DOHH2 (cell line): Measurements from ENCODE around the gene UBE2A.
A peak's percentile ranks its signal among the peaks of the same experiment; 100 is the strongest.

Experiments
- H3F3A ChIP-seq: fragments of 200-600 bp; sonication (generic), shearing (Covaris generic); 2 replicates; pipeline ENCODE4 v1.6.0; 2016; ENCODE audit warnings: antibody characterized with exemption, mild to moderate bottlenecking; ENCODE audit not compliant: control insufficient read depth, insufficient read depth
- H3K27ac ChIP-seq: fragments of 200-600 bp; sonication (generic); 2 replicates; pipeline ENCODE4 v1.5.1; 2014; ENCODE audit warnings: low read depth, mild to moderate bottlenecking, low read length, moderate library complexity
- H3K27me3 ChIP-seq: fragments of 200-600 bp; sonication (generic); 2 replicates; pipeline ENCODE4 v1.6.1; 2014; ENCODE audit warnings: mild to moderate bottlenecking, low read length, mixed read lengths; ENCODE audit not compliant: control insufficient read depth
- H3K36me3 ChIP-seq: fragments of 200-600 bp; sonication (generic); 2 replicates; pipeline ENCODE4 v1.6.1; 2014; ENCODE audit warnings: mild to moderate bottlenecking, low read length, moderate library complexity, mixed read lengths; ENCODE audit not compliant: control insufficient read depth
- H3K4me1 ChIP-seq: fragments of 200-600 bp; sonication (generic); 2 replicates; pipeline ENCODE4 v1.6.1; 2014; ENCODE audit warnings: mild to moderate bottlenecking, low read length, mixed read lengths; ENCODE audit not compliant: control insufficient read depth
- H3K4me2 ChIP-seq: fragments of 200-600 bp; sonication (generic); 2 replicates; pipeline ENCODE4 v1.6.0; 2014; ENCODE audit warnings: mild to moderate bottlenecking, low read length, moderate library complexity
- H3K4me3 ChIP-seq: fragments of 200-600 bp; sonication (generic); 2 replicates; pipeline ENCODE4 v1.5.1; 2014; ENCODE audit warnings: mild to moderate bottlenecking, low read length, mixed read lengths
- H3K79me2 ChIP-seq: fragments of 200-600 bp; sonication (generic); 2 replicates; pipeline ENCODE4 v1.6.1; 2014; ENCODE audit warnings: mild to moderate bottlenecking, low read length, mixed read lengths; ENCODE audit not compliant: control insufficient read depth
- H3K9me2 ChIP-seq: fragments of 200-600 bp; sonication (generic); replicated peaks from 2 replicates; pipeline ENCODE4 v1.6.1; 2014; ENCODE audit warnings: mild to moderate bottlenecking, low read length, mixed read lengths; ENCODE audit not compliant: control insufficient read depth
- H3K9me3 ChIP-seq: fragments of 200-600 bp; sonication (generic); 2 replicates; pipeline ENCODE4 v1.6.1; 2014; ENCODE audit warnings: antibody characterized with exemption, low read length, mixed read lengths; ENCODE audit not compliant: control insufficient read depth, insufficient read depth
- H4K20me1 ChIP-seq: fragments of 200-600 bp; sonication (generic); 2 replicates; pipeline ENCODE4 v1.6.0; 2014; ENCODE audit warnings: low read depth, mild to moderate bottlenecking, antibody characterized with exemption, low read length, moderate library complexity; ENCODE audit not compliant: control insufficient read depth, insufficient read depth
- EZH2phosphoT487 ChIP-seq: fragments of 200-600 bp; sonication (generic); IDR thresholded peaks from 2 replicates; pipeline ENCODE4 v1.6.1; 2017; ENCODE audit warnings: borderline replicate concordance, mild to moderate bottlenecking, antibody characterized with exemption, low read length, moderate library complexity, mixed read lengths
- TF ChIP-seq, protein P1 (sequence below): fragments of 200-600 bp; sonication (generic); IDR thresholded peaks from one replicate; pipeline ENCODE4 v1.5.1; 2014; ENCODE audit warnings: antibody characterized with exemption, mild to moderate bottlenecking, low read depth, low read length; ENCODE audit not compliant: poor library complexity, severe bottlenecking

Gene UBE2A

DNA sequence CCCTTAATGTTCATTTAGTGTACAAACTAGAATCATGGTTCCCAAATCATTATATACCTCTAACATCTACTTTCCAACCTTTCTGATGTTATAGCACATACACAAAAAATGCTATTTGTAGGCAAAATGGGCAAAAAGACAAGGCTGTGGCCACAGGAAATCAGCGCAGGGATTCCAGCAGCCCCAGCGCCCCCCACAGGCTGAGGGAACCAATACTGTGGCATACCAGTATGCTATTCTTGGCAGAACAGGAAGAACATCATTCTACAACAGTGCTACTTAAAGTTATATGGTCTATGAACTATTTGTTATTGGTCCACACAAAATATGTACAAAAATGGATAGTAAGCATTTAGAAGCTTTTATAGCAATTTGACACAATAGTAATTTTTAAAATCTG lies 34.5 kb upstream of the UBE2A start:
- no peaks in the 10 kb centered on the region for H3K9me3 ChIP-seq
- TF ChIP-seq, protein P1, sequence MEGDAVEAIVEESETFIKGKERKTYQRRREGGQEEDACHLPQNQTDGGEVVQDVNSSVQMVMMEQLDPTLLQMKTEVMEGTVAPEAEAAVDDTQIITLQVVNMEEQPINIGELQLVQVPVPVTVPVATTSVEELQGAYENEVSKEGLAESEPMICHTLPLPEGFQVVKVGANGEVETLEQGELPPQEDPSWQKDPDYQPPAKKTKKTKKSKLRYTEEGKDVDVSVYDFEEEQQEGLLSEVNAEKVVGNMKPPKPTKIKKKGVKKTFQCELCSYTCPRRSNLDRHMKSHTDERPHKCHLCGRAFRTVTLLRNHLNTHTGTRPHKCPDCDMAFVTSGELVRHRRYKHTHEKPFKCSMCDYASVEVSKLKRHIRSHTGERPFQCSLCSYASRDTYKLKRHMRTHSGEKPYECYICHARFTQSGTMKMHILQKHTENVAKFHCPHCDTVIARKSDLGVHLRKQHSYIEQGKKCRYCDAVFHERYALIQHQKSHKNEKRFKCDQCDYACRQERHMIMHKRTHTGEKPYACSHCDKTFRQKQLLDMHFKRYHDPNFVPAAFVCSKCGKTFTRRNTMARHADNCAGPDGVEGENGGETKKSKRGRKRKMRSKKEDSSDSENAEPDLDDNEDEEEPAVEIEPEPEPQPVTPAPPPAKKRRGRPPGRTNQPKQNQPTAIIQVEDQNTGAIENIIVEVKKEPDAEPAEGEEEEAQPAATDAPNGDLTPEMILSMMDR = peak; percentile 27
- no peak for TF ChIP-seq EZH2phosphoT487
- no peak overlapping the region for H3K4me3 ChIP-seq

DNA sequence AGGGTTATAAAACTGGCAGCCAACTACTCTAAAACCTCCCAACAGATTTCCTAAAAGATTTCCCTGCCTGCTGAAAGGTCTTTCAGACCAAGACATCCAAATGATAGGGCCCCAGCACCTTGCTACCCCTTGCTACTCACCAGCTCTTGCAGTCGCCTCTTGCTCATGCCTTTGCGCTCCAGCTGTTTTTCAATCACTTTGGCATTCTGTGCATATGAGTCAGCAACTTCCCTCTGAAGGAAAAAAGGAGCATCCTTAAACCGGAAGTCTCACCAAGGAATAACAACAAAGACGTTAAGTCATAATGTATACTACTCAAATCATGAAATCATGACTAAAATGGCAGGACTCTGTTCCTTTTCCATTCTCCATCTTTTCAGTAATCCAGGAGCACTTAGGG lies 33.2 kb upstream of the UBE2A start:
- Histone ChIP-seq H3K27me3 (no peaks in the 10 kb centered on the region), H3K36me3 (peaks cover 11% of the 10 kb centered on the region), H3K4me2 (no peak overlapping the region), H3K9me2 (no peaks in the 10 kb centered on the region), H3K79me2 (no peaks in the 10 kb centered on the region), H3F3A (no peaks in the 10 kb centered on the region), H3K27ac (no peak overlapping the region), H3K4me1 (no peaks in the 10 kb centered on the region), H4K20me1 (no peaks in the 10 kb centered on the region), H3K9me3 (no peaks in the 10 kb centered on the region), H3K4me3 (no peak overlapping the region)
- no peak for TF ChIP-seq EZH2phosphoT487

More for the DNA sequence above, 34.5 kb upstream of the UBE2A start:
- H3K36me3 ChIP-seq = peaks cover 11% of the 10 kb centered on the region
- no peak overlapping the region for H3K4me2 ChIP-seq
- H3K9me2 ChIP-seq = no peaks in the 10 kb centered on the region
- no peak overlapping the region for H3K27ac ChIP-seq
- no peaks in the 10 kb centered on the region for H3F3A ChIP-seq
- H3K27me3 ChIP-seq = no peaks in the 10 kb centered on the region
- H3K79me2 ChIP-seq = no peaks in the 10 kb centered on the region
- no peaks in the 10 kb centered on the region for H3K4me1 ChIP-seq
- H4K20me1 ChIP-seq = no peaks in the 10 kb centered on the region

DNA sequence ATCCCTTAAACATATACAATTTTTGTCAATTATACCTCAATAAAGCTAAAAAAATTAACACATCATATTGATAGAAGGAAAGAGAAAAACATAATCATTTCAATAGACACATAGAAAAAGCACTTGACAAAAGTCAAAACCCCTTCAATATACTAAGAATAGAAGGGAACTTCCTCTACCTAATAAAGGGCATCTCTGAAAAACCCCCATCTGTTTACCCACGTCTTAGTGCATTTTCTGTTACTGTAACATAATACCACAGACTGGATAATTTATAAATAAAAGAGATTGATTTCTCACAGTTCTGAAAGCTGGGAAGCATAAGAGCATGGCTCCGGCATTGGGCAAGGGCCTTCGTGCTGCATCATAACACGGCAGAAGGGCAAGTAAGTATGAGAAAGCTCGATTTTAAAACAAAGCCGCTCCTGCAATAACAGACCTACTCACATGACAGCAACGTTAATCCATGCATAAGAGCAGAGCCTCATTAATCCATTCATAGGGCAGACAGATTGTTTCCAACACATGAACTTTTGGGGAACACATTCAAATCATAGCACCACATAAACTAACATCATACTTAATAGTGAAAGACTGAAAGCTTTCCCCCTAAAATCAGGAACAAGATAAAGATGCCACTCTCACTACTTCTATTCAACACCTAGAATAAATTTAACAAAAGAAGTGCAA lies 24.9 kb upstream of the UBE2A start:
- Histone ChIP-seq H3K4me2 (peak overlapping the region; percentile 58), H3K4me1 (peaks cover 19% of the 10 kb centered on the region), H3K36me3 (0 out of 2 replicates have a peak, but pooled peaks cover 4% of the 10 kb centered on the region), H3K4me3 (peak overlapping the region; percentile 30), H4K20me1 (no peaks in the 10 kb centered on the region), H3K27ac (no peak overlapping the region), H3F3A (no peaks in the 10 kb centered on the region), H3K79me2 (peaks cover 32% of the 10 kb centered on the region), H3K9me2 (no peaks in the 10 kb centered on the region), H3K27me3 (no peaks in the 10 kb centered on the region), H3K9me3 (no peaks in the 10 kb centered on the region)
- TF ChIP-seq, protein P1 = no peak
- no peak for TF ChIP-seq EZH2phosphoT487

DNA sequence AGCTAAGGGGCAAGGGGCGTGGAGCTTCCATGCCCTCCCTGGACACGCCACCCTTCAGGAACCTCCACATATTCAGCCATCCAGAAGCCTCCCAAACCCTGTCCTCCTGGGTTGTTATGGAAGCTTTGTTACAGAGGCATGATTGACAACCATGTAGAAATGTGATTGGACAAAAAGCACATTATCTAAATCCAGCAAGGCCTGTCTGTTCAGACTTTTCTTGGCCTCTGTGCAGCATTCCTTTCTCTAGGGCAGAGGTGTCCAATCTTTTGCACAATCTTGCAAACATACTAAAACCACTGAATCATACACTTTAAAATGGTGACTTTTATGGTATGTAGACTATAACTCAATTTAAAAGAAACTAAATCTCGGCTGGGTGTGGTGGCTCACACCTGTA lies 21.9 kb upstream of the UBE2A start:
- Histone ChIP-seq H3K36me3 (0 out of 2 replicates have a peak, but pooled peaks cover 6% of the 10 kb centered on the region), H3F3A (no peaks in the 10 kb centered on the region), H3K4me2 (no peak overlapping the region), H3K79me2 (peaks cover 24% of the 10 kb centered on the region), H3K27ac (no peak overlapping the region), H3K4me3 (no peak overlapping the region), H4K20me1 (no peaks in the 10 kb centered on the region), H3K4me1 (peaks cover 19% of the 10 kb centered on the region), H3K9me2 (no peaks in the 10 kb centered on the region), H3K9me3 (no peaks in the 10 kb centered on the region), H3K27me3 (no peaks in the 10 kb centered on the region)
- TF ChIP-seq, protein P1 = no peak
- no peak for TF ChIP-seq EZH2phosphoT487
